Transverse colon (tissue), 4 donors: ENCODE results near the gene PLCL2.

Source experiments
- EP300 ChIP-seq: sonication (generic); formaldehyde crosslinking; IDR thresholded peaks from one replicate; pipeline ENCODE4 v1.6.1; 2017; ENCODE audit warnings: antibody characterized with exemption, low read depth
- POLR2A ChIP-seq: fragments of 450-650 bp; IDR thresholded peaks from one replicate; pipeline ENCODE4 v1.6.1; 2016; ENCODE audit warnings: antibody characterized with exemption, mild to moderate bottlenecking, moderate library complexity
- POLR2AphosphoS5 ChIP-seq, 3 donors: sonication (generic); formaldehyde crosslinking; IDR thresholded peaks; one replicate each; pipeline ENCODE4 v1.6.1; 2016; ENCODE audit warnings: antibody characterized with exemption in 3 of 3
- TF ChIP-seq, protein P1 (sequence below), 5 experiments: fragments of 200-600 bp in 3 of 5; fragments of 450-650 bp in 2 of 5; sonication (generic) in 3 of 5; IDR thresholded peaks; 1 replicate in 2 of 5; 2 replicates in 3 of 5; pipeline ENCODE4 v1.5.1; 2016 to 2017; ENCODE audit warnings: antibody characterized with exemption in 5 of 5, inconsistent platforms in 3 of 5, mild to moderate bottlenecking in 2 of 5, moderate library complexity in 1 of 5

DNA sequence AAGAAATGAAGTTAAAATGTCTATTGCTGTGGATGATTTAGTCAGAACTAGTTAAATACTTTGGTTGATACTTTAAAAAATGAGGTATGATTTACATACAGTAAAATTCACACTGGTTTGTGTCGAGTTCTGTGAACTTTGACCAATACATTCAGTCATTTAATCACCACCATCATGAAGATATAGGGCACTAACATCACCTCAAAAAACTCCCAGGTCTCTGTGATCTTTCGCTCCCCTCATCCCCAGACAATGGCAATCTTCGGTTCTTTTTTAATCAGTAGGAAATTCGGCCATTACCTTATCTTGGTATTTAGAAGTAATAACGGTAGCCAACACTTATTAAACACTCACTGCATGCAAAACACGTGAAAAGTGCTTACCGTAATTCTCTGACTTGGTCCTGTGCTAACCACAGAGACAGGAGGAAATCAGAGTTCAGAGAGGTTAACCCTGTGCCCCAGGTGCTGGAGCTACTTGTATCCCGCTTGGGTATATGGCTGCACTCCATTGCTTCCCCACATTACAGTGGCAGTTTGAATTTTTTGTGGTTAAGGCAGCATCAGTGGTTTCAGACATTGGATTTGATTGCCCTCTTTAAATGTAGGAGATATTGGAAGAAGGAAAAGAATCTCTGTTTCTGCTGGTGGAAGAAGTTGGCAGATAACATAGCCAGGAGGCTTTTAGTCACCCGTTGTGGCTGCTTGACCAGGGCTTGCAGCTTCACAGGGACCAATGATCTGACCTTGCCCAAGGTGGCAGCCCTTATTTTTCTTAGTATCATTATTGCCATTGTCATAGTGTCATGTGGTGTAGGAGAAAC, 4.2 kb downstream of the PLCL2 start:
- TF ChIP-seq POLR2AphosphoS5 (IDR thresholded peaks at IDR 0.05), result no peak
- TF ChIP-seq, protein P1, sequence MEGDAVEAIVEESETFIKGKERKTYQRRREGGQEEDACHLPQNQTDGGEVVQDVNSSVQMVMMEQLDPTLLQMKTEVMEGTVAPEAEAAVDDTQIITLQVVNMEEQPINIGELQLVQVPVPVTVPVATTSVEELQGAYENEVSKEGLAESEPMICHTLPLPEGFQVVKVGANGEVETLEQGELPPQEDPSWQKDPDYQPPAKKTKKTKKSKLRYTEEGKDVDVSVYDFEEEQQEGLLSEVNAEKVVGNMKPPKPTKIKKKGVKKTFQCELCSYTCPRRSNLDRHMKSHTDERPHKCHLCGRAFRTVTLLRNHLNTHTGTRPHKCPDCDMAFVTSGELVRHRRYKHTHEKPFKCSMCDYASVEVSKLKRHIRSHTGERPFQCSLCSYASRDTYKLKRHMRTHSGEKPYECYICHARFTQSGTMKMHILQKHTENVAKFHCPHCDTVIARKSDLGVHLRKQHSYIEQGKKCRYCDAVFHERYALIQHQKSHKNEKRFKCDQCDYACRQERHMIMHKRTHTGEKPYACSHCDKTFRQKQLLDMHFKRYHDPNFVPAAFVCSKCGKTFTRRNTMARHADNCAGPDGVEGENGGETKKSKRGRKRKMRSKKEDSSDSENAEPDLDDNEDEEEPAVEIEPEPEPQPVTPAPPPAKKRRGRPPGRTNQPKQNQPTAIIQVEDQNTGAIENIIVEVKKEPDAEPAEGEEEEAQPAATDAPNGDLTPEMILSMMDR (IDR thresholded peaks at IDR 0.05), result no peak
- no peak for TF ChIP-seq POLR2A
- no peak for TF ChIP-seq EP300
